HG02623 (cell line): Measurements from ENCODE around the gene CFD.
"Not testable (repeated sequence)": the region's sequence is repeated elsewhere in the genome, so short reads cannot be mapped to it uniquely, and the experiment has no call there.

Source experiments
- ATAC-seq: cut with Tn5 transposase; IDR thresholded peaks from one replicate; pipeline ENCODE4 v1.9.1; 2021; ENCODE audit warnings: moderate library complexity; ENCODE audit not compliant: unreplicated experiment

CFD gene

GRCh38 chr19:887599-887998, 28.1 kb downstream of the CFD start:
- ATAC-seq: no peak

- ATAC-seq: no peak
Measured at GRCh38 chr19:888581-889385, 29.3 kb downstream of the CFD start.

- ATAC-seq: no peak
Measured at GRCh38 chr19:889662-890295, 30.3 kb downstream of the CFD start.

- no peak for ATAC-seq
Measured at GRCh38 chr19:890831-891230, 31.4 kb downstream of the CFD start.

- not testable (repeated sequence) for ATAC-seq
Measured at GRCh38 chr19:891421-892200, 32.1 kb downstream of the CFD start.

- ATAC-seq: no peak
Measured at GRCh38 chr19:892243-892893, 32.9 kb downstream of the CFD start.

GRCh38 chr19:892894-893689, 33.6 kb downstream of the CFD start, which contains the start of the genes MED16 and RNU6-9:
Gene MED16, minus strand, starts transcription at chr19:893187. Its CDS starts 2,056 bp downstream, at chr19:891131.
Gene RNU6-9, plus strand, starts transcription at chr19:893484.
- peak; percentile 78 for ATAC-seq

GRCh38 chr19:896434-896833, 37.0 kb downstream of the CFD start:
- ATAC-seq: no peak

GRCh38 chr19:896999-897398, 37.5 kb downstream of the CFD start:
- no peak for ATAC-seq

- no peak for ATAC-seq
Measured at GRCh38 chr19:897442-898039, 38.1 kb downstream of the CFD start.

- no peak for ATAC-seq
Measured at GRCh38 chr19:898663-899062, 39.2 kb downstream of the CFD start.

- no peak for ATAC-seq
Measured at GRCh38 chr19:899336-900042, 40.0 kb downstream of the CFD start.

GRCh38 chr19:900043-900301, 40.5 kb downstream of the CFD start:
- no peak for ATAC-seq

GRCh38 chr19:900302-901111, 41.0 kb downstream of the CFD start:
- ATAC-seq: no peak

GRCh38 chr19:901216-902092, 42.0 kb downstream of the CFD start:
- ATAC-seq: no peak

- no peak for ATAC-seq
Measured at GRCh38 chr19:902093-902370, 42.6 kb downstream of the CFD start.

- ATAC-seq: no peak
Measured at GRCh38 chr19:902446-903226, 43.2 kb downstream of the CFD start.
